ENCODE data around the gene NPAS4. TPM values are rescaled to one million over a fixed set of nuclear protein-coding genes. Genes with fewer than 3 reads are reported as not detected.
"Not testable (repeated sequence)": the region's sequence is repeated elsewhere in the genome, so short reads cannot be mapped to it uniquely, and the experiment has no call there.

NPAS4 gene
- total RNA-seq = under 1 TPM in 1 of 4 donors, not detected in 3; 0.19 TPM

DNA sequence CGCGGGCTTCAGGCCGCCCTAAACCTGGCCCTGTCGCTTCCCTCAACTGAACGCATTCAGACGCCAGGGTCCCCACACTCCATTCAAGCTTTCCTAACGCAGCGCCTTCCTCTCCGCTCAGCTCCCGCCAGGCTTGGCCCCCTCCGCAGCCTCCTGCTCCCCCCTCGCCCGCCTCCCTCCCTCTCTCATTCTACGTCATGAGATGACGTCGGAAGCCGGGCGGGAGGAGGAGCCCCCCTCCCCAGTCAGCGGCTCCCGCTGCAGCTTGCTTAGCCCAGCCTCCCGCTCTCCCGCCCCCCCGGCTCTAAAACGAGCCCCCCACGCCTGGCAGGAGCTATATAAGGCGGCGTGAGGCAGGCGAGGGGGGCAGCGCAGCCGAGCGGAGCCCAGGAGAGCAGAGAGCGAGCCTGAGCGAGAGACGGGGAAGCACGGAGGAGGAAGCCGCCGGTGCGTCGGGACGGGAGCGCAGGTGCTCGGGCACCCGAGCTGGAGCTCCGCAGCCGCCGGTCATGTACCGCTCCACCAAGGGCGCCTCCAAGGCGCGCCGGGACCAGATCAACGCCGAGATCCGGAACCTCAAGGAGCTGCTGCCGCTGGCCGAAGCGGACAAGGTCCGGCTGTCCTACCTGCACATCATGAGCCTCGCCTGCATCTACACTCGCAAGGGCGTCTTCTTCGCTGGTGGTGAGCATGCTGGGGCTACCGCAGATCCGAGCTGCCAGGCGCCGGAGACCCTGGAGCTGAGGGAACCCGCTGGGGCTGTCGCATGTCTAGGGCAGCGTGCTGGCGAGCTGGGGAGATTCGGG is at the start of gene NPAS4:
TSS of gene NPAS4 (plus strand) at position 365 of the 806 bp plus-strand sequence. CDS start at position 510, 145 bp downstream.
- no peak within 1 kb of the TSS for H3K4me3 ChIP-seq (ENCODE audit: low read depth, poor library complexity, severe bottlenecking)
- WGBS, 2 donors = 2 to 7% methylated on average over 42 to 58 of the region's 71 CpGs
- TF ChIP-seq, protein P1, sequence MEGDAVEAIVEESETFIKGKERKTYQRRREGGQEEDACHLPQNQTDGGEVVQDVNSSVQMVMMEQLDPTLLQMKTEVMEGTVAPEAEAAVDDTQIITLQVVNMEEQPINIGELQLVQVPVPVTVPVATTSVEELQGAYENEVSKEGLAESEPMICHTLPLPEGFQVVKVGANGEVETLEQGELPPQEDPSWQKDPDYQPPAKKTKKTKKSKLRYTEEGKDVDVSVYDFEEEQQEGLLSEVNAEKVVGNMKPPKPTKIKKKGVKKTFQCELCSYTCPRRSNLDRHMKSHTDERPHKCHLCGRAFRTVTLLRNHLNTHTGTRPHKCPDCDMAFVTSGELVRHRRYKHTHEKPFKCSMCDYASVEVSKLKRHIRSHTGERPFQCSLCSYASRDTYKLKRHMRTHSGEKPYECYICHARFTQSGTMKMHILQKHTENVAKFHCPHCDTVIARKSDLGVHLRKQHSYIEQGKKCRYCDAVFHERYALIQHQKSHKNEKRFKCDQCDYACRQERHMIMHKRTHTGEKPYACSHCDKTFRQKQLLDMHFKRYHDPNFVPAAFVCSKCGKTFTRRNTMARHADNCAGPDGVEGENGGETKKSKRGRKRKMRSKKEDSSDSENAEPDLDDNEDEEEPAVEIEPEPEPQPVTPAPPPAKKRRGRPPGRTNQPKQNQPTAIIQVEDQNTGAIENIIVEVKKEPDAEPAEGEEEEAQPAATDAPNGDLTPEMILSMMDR (IDR thresholded peaks at IDR 0.05) = no peak
- no peak for TF ChIP-seq POLR2A (IDR thresholded peaks at IDR 0.05)
- intact Hi-C loops (cut with DNase I; ENCODE audit: low total_unique reads) = no loop called here
- no peak for DNase-seq (ENCODE audit: low spot score in 2 of 2)

- peak within 1 kb of the TSS; percentile 64 for H3K4me3 ChIP-seq (ENCODE audit: low read depth, poor library complexity, severe bottlenecking)
- intact Hi-C loops (cut with DNase I; ENCODE audit: low total_unique reads) = no loop called here
- TF ChIP-seq, protein P1 (IDR thresholded peaks at IDR 0.05) = no peak
- TF ChIP-seq POLR2A (IDR thresholded peaks at IDR 0.05) = no peak
- 0% methylated on average over 33 to 51 of the region's 72 CpGs for WGBS, 2 donors
- peak; percentile 23 to 89 for DNase-seq (ENCODE audit: low spot score in 2 of 2)
Measured at GRCh38 chr11:66371627-66372415, 49.0 kb upstream of the NPAS4 start, which contains the start of gene SLC29A2. Gene SLC29A2, minus strand, starts transcription at chr11:66371760. Its CDS starts 169 bp downstream, at chr11:66371591.

GRCh38 chr11:66373265-66373664 is 47.6 kb upstream of the NPAS4 start:
- intact Hi-C loops (cut with DNase I; ENCODE audit: low total_unique reads) = no loop called here
- WGBS, 2 donors = 54 to 59% methylated on average over 5 of the region's 5 CpGs
- no peak for TF ChIP-seq POLR2A (IDR thresholded peaks at IDR 0.05)
- TF ChIP-seq, protein P1 (IDR thresholded peaks at IDR 0.05) = no peak
- H3K4me3 ChIP-seq (ENCODE audit: low read depth, poor library complexity, severe bottlenecking) = no peak overlapping the region
- DNase-seq (ENCODE audit: low spot score in 2 of 2) = no peak

DNA sequence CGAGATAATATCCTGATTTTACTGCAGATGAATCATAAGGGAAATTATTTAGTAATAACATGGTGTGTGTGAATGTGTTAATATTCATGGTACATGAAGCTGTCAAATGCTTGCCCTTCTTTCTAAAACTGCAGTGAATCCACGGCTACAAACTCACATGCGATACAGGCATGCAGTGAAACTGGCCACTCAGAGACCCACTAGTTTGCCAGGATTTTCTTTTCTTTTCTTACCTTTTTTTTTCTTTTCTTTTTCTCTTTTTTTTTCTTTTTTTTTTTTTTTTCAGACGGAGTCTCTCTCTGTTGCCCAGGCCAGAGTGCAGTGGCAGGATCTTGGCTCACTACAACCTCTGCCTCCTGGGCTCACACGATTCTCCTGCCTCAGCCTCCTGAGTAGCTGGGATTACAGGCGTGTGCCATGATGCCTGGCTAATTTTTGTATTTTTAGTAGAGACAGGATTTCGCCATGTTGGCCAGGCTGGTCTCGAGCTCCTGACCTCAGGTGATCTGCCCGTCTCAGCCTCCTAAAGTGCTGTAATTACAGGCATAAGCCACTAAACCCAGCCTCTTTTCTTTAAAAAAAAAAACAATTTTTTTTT is 47.0 kb upstream of the NPAS4 start:
- DNase-seq (ENCODE audit: low spot score in 2 of 2); H3K4me3 ChIP-seq (ENCODE audit: low read depth, poor library complexity, severe bottlenecking); intact Hi-C loops (cut with DNase I; ENCODE audit: low total_unique reads): not testable (repeated sequence)
- WGBS, 2 donors = 68% methylated on average over 9 of the region's 9 CpGs

- intact Hi-C loops (cut with DNase I; ENCODE audit: low total_unique reads); DNase-seq (ENCODE audit: low spot score in 2 of 2); H3K4me3 ChIP-seq (ENCODE audit: low read depth, poor library complexity, severe bottlenecking): not testable (repeated sequence)
- 20 to 23% methylated on average over 7 of the region's 7 CpGs for WGBS, 2 donors
Measured at GRCh38 chr11:66380264-66380663, 40.6 kb upstream of the NPAS4 start.

DNA sequence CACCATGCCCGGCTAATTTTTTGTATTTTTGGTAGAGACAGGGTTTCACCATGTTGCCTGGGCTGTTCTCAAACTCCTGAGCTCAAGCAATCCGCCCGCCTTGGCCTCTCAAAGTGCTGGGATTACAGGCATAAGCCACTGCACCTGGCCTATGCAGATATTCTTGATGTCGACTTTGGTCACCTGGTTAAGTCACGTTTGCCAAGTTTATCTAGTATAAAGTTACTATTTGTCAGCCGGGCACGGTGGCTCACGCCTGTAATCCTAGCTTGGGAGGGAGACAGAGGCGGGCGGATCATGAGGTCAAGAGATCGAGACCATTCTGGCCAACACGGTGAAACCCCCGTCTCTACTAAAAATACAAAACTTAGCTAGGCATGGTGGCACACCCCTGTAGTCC is 36.5 kb upstream of the NPAS4 start:
- intact Hi-C loops (cut with DNase I; ENCODE audit: low total_unique reads); DNase-seq (ENCODE audit: low spot score in 2 of 2): not testable (repeated sequence)
- WGBS, 2 donors = 86 to 89% methylated on average over 13 of the region's 13 CpGs

More for the DNA sequence above, 36.5 kb upstream of the NPAS4 start:
- not testable (repeated sequence) for H3K4me3 ChIP-seq (ENCODE audit: low read depth, poor library complexity, severe bottlenecking)

Data from lower leg skin (tissue), 4 donors.